Cerebellar cortex (tissue), 1 donor: ENCODE data around the gene SUZ12.
A peak's percentile ranks its signal among the peaks of the same experiment; 100 is the strongest.
"Not testable (repeated sequence)": the region's sequence is repeated elsewhere in the genome, so short reads cannot be mapped to it uniquely, and the experiment has no call there.

Source experiments
- DNase-seq: peaks from one replicate; pipeline ENCODE4 v3.0.0-alpha.2; 2015; ENCODE audit warnings: low spot score

The SUZ12 gene

GRCh38 chr17:31936615-31937609 is at the start of gene SUZ12:
TSS of gene SUZ12 (plus strand) at chr17:31937007. CDS start at chr17:31937247, 240 bp downstream.
- DNase-seq = peak; percentile 87

- no peak for DNase-seq
Observed at GRCh38 chr17:31888124-31888523, 48.7 kb upstream of the SUZ12 start.

DNA sequence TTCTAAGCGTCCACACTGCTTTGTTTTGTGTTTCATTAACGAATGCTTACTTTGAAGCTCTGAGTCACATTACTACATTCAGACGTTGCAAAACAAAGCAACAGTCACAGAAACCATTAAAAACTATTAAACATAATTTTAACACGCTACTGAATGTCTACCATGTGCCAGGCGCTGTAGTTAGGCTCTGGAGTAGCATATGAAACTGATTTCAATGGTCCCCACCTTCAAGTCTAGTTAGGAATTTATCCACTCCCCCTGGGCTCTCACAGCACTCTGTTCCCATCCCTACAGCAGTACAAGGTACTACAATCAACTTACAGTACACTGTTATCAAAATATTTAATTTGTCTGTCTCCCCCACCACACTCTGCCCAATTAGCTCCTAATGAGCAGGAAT is 35.9 kb upstream of the SUZ12 start:
- DNase-seq = no peak

- DNase-seq = no peak
Observed at GRCh38 chr17:31902693-31903092, 34.1 kb upstream of the SUZ12 start.

DNA sequence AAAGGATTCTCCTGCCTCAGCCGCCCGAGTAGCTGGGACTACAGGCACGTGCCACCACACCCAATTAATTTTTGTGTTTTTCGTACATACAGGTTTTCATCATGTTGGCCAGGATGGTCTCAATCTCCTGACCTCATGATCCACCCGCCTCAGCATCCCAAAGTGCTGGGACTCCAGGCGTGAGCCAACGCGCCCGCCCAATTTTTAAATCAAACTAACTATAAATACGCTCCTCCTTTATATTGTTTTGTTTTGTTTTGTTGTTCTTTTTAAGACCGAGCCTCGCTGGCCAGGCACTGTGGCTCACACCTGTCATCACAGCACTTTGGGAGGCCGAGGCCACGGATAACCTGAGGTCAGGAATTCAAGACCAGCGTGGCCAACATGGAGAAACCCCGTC is 33.4 kb upstream of the SUZ12 start:
- no peak for DNase-seq

DNA sequence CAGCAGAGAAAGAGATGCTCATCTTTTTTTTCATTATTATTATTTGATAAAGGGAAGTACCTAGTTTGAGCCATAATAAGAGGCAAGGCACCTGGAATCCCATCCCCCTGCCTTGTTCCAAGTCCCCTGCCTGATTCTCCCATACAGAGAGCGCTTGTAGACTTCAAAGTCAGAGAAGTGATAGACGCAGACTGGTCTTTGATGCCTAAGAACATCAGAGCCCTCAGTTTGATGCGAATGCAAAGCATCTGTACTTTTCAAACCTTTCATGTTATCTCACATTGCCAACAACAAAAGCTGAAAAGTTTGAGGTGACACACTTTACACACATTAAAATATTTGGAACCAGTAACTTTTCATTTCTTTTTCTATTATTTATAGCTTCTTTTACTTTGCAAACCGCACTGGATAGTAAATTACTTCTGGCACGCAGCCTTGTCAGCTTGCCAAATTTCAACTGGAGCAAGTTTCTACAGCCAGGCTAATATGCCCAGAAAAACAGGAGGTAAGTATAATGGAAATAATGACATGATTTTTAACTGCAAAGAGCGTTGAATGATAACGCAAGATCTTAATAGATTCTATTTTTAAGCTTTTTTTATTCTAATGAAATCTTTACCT is 29.4 kb upstream of the SUZ12 start:
- DNase-seq = no peak

GRCh38 chr17:31908386-31908785 is 28.4 kb upstream of the SUZ12 start:
- DNase-seq = no peak

DNA sequence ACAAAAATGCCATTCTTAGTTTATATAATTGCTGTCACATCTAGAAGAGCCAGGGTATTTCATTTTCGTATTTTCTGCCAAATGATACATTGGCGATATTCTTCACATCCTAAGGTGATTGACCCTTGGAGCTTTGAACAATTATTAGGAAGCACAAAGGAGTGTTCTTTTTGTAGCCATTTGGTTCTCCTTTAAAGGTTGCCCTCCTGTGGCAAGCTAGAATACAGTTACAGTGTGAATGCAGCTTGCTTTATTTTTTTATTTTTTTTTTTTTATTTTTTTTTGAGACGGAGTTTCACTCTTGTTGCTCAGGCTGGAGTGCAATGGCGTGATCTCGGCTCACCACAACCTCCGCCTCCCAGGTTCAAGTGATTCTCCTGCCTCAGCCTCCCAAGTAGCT is 24.1 kb upstream of the SUZ12 start:
- DNase-seq = peak; percentile 24

- no peak for DNase-seq
Observed at GRCh38 chr17:31915456-31916100, 21.2 kb upstream of the SUZ12 start.

- no peak for DNase-seq
Observed at GRCh38 chr17:31916491-31917064, 20.2 kb upstream of the SUZ12 start.

- no peak for DNase-seq
Observed at GRCh38 chr17:31917065-31917529, 19.7 kb upstream of the SUZ12 start.

DNA sequence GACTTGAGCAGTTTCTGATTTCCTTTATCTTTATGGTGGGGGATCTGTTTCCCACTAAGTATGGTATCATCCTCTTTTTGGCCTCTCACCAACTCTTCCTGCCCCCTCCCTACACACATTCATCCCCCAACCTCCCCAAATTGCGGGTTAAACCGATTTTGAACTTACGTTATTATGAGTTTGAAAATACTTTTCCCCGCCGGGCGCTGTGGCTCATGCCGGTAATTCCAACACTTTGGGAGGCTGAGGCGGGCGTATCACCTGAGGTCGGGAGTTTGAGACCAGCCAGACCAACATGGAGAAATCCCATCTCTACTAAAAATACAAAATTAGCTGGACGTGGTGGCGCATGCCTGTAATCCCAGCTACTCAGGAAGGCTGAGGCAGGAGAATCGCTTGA is 19.1 kb upstream of the SUZ12 start:
- not testable (repeated sequence) for DNase-seq

DNA sequence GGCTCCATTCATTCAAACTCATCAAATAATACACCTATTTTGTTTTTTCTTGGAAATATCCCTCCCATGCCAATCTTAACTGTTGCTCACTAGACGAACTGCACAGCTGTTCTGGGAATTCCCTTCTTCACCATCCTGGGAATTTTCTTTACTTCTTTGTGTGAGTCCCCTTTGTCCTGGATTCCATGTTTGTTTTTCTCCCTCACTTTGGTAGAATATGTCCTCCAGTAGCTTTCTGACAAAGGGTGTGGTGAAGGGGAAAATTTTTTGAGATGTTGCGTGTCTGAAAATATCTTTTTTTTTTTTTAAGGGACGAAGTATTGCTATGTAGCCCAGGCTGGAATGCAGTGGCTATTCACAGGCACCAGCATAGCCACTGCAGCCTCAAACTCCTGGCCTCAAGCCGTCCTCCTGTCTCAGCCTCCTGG is 18.1 kb upstream of the SUZ12 start:
- DNase-seq = no peak

DNA sequence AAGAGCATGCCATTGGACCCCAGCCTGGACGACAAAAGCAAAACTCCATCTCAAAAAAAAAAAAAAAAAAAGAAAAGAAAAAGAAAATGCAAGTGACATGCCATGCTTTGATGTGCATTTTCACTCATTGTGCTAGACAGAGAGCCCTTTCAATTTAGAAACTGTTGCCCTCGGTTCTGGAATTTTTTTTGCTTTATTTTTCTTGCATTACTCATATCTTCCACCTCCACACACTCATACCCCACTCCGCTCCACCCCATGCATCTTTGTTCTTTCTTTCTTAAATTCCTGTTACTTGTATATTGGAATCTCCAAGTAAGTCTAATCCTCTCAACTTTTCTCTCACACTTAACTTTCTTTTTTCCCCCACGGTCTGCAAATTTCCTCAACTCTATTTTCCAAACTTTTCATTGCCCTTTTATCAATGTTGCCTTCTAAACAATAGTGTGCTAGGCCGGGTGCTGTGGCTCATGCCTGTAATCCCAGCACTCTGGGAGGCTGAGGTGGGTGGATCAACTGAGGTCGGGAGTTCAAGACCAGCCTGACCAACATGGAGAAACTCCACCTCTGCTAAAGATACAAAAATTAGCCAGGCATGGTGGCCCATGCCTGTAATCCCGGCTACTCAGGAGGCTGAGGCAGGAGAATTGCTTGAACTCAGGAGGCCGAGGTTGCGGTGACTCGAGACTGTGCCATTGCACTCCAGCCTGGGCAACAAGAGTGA is 16.8 kb upstream of the SUZ12 start:
- DNase-seq = no peak

DNA sequence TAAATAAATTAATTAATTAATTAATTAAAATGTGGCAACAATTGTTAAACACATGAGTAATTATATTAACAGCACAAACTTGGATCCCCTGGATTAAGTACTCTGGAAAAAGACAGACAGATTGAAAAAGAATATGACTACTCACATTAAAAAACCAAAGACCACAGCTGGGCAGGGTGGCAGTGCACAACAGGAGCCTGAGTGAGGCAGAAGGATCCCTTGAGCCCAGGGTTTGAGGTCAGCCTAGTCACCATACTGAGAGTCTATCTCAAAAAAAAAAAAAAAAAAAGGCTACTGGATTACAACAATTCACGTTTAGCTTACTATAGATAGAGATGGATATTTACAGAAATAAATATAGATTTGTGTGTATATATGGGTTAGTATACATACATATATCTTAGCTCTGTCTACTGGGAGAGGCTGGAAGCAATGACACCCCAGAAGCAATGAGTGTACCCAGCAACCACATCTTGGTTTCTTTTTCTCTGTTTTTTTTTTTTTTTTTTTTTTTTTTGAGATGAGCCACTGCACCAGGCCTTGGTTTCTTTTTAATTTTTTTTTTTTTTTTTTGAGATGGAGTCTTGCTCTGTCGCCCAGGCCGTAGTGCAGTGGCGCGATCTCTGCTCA is 10.6 kb upstream of the SUZ12 start:
- no peak for DNase-seq

- DNase-seq = no peak
Observed at GRCh38 chr17:31931756-31932155, 5.1 kb upstream of the SUZ12 start.

GRCh38 chr17:31935512-31935911 is 1.3 kb upstream of the SUZ12 start:
- DNase-seq = no peak

- not testable (repeated sequence) for DNase-seq
Observed at GRCh38 chr17:31937926-31938641, 1.3 kb downstream of the SUZ12 start.

GRCh38 chr17:31941916-31942315 is 5.1 kb downstream of the SUZ12 start:
- DNase-seq = not testable (repeated sequence)

DNA sequence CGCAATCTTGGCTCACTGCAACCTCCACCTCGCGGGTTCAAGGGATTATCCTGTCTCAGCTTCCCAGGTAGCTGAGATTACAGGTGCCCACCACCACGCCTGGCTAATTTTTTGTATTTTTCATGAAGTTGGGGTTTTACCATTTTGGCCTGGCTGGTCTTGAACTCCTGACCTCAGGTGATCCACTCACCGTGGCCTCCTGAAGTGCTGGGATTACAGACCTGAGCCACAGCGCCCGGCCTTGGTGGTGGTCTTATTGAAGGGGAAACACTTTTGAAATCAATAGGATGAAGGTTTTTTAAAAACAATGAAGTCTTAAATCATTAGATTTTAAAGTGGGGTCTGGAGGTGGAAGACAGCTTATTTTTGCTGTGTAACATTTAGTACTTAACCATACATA is 5.6 kb downstream of the SUZ12 start:
- not testable (repeated sequence) for DNase-seq
